ENCODE results near the gene SERINC4.

The SERINC4 gene

DNA sequence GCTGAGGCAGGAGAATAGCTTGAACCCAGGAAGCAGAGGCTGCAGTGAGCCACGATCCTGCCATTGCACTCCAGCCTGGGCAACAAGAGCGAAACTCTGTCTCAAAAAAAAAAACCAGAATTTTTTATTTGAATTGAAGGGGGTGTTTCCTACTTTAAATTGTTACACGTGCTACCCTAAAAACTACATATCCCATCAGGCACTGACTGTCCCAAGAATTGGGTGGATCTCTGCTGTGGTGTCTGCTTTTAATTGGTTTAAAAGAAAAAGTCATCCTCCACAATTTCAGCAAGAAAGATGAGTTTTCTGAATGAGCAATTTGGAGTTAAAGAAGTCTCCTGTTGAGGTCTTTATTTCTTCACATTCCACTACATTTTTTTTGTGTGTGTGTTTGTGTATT lies 51.6 kb downstream of the SERINC4 start:
- peak in 1 of 2 donors; percentile 65 for DNase-seq

- DNase-seq, result peak; percentile 51 to 62
Measured at GRCh38 chr15:43746903-43747309, 53.1 kb downstream of the SERINC4 start.

GRCh38 chr15:43746245-43746902 lies 53.6 kb downstream of the SERINC4 start, which contains the start of gene PDIA3:
TSS of gene PDIA3 (plus strand) at chr15:43746438. CDS start at chr15:43746540, 102 bp downstream.
- DNase-seq, result peak; percentile 88 to 91

All from CD4-positive, alpha-beta T cell treated with Interleukin-4 for 1 hour (primary cell).